Esophagus squamous epithelium (tissue), 5 donors: ENCODE measurements around the gene GJB5. TPM values are rescaled to one million over a fixed set of nuclear protein-coding genes. Genes with fewer than 3 reads are reported as not detected.

Source experiments
- DNase-seq: peaks from one replicate; lab custom pipeline; 2025; lab: John Stamatoyannopoulos, UW
- H3K27ac ChIP-seq, 4 donors: fragments of 200-600 bp; sonication (generic); one replicate each; pipeline ENCODE4 v1.5.1; 2016 to 2019; ENCODE audit warnings: mild to moderate bottlenecking in 1 of 4
- H3K27me3 ChIP-seq, 4 donors: fragments of 200-600 bp; sonication (generic); 1 replicate in 3 of 4; 2 replicates in 1 of 4; pipeline versions ENCODE4 v1.5.1 to v1.6.0; 2017 to 2021; ENCODE audit warnings: antibody characterized with exemption in 1 of 4
- H3K36me3 ChIP-seq, 3 donors: fragments of 200-600 bp; sonication (generic); one replicate each; pipeline ENCODE4 v1.5.1; 2016 to 2019
- H3K4me1 ChIP-seq, 3 donors: fragments of 200-600 bp; sonication (generic); one replicate each; pipeline ENCODE4 v1.5.1; 2017 to 2019
- H3K4me3 ChIP-seq, 4 donors: fragments of 200-600 bp; sonication (generic); 1 replicate in 3 of 4; 2 replicates in 1 of 4; pipeline ENCODE4 v1.5.1; 2016 to 2019; ENCODE audit warnings: mild to moderate bottlenecking in 2 of 4, moderate library complexity in 1 of 4
- H3K9me3 ChIP-seq, 3 donors: fragments of 200-600 bp; sonication (generic); one replicate each; pipeline ENCODE4 v1.5.1; 2016 to 2019
- CTCF ChIP-seq, 6 experiments: fragments of 450-650 bp in 4 of 6; fragments of 200-600 bp in 2 of 6; sonication (generic) in 2 of 6; IDR thresholded peaks; one replicate each; pipeline ENCODE4 v1.5.1; 2016 to 2019; ENCODE audit warnings: antibody characterized with exemption in 6 of 6, mild to moderate bottlenecking in 4 of 6, moderate library complexity in 4 of 6
- POLR2A ChIP-seq, 4 donors: fragments of 450-650 bp; IDR thresholded peaks; one replicate each; pipeline ENCODE4 v1.6.1; 2017; ENCODE audit warnings: antibody characterized with exemption in 4 of 4, mild to moderate bottlenecking in 4 of 4, moderate library complexity in 3 of 4
- WGBS, 2 donors: methylation state at CpG; one replicate each; pipeline ENCODE4 v1.1.5; 2018; 5-methylcytosine and 5-hydroxymethylcytosine counted together
- intact Hi-C: fragments of 100-400 bp; cut with DNase I; formaldehyde crosslinking; loops from one replicate; pipeline ENCODE4 v1.15.0; 2022
- total RNA-seq, 4 donors: library from RNA; depleted of rRNA; stranded (reverse); fragments of >200 nt; gene quantifications; one replicate each; pipeline ENCODE4 v1.1.0, GENCODE V29; 2016
- donor health status: DM: yes; HTN: yes; CAD: no.

GJB5 gene
- total RNA-seq, 4 donors from 2014 or later, result 91.7 to 123 (median 104) TPM

DNA sequence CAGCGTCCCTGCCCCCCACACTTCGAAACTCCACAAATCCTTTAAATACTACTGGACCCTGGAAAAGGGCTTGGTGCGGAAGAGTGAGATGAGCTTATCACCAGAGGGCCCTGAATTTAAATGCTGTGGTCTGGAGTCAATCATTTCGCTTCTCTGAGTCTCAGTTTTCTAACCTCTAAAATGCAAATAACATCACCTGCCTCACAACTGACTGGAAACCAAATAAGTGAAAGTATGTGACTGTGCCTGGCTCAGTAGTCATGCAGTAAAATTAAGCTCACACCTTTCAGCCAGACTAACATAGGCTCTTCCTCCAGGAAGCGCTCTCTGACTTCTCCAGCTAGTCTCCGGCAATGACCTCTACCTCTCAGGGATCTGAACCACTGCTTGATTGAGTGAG is 42.1 kb downstream of the GJB5 start:
- H3K27me3 ChIP-seq, result peaks cover 0 to 20% (median 4%) of the 10 kb centered on the region in 4 donors
- H3K36me3 ChIP-seq, result no peaks in the 10 kb centered on the region
- peak overlapping the region in 2 of 4 donors; percentile 44 to 65 for H3K4me3 ChIP-seq
- no peak overlapping the region for H3K27ac ChIP-seq
- intact Hi-C loops, result no loop called here
- no peaks in the 10 kb centered on the region for H3K9me3 ChIP-seq
- WGBS, 2 donors, result 79 to 84% methylated on average over 4 to 6 of the region's 6 CpGs
- no peak for TF ChIP-seq POLR2A (IDR thresholded peaks at IDR 0.05)
- TF ChIP-seq CTCF (IDR thresholded peaks at IDR 0.05), result no peak
- no peak for DNase-seq
- peaks cover 7 to 24% (median 13%) of the 10 kb centered on the region in 3 donors for H3K4me1 ChIP-seq

GRCh38 chr1:34800214-34800613 is 45.4 kb downstream of the GJB5 start:
- H3K9me3 ChIP-seq, result no peaks in the 10 kb centered on the region
- TF ChIP-seq POLR2A (IDR thresholded peaks at IDR 0.05) (no peak), CTCF (IDR thresholded peaks at IDR 0.05) (no peak)
- no peaks in the 10 kb centered on the region for H3K4me1 ChIP-seq
- H3K27ac ChIP-seq, result no peak overlapping the region
- no peak overlapping the region for H3K4me3 ChIP-seq
- no peak for DNase-seq
- no peaks in the 10 kb centered on the region for H3K36me3 ChIP-seq
- 74 to 85% methylated on average over 6 of the region's 6 CpGs for WGBS, 2 donors
- intact Hi-C loops, result no loop called here
- no peaks in the 10 kb centered on the region for H3K27me3 ChIP-seq

- TF ChIP-seq POLR2A (IDR thresholded peaks at IDR 0.05) (no peak), CTCF (IDR thresholded peaks at IDR 0.05) (no peak)
- Histone ChIP-seq H3K9me3 (no peaks in the 10 kb centered on the region), H3K4me1 (no peaks in the 10 kb centered on the region), H3K36me3 (no peaks in the 10 kb centered on the region), H3K27ac (no peak overlapping the region), H3K4me3 (no peak overlapping the region), H3K27me3 (no peaks in the 10 kb centered on the region)
- intact Hi-C loops, result no loop called here
- WGBS, 2 donors, result 86 to 94% methylated on average over 3 of the region's 3 CpGs
- no peak for DNase-seq
Measured at GRCh38 chr1:34803770-34804169, 48.9 kb downstream of the GJB5 start.

GRCh38 chr1:34806396-34806795 is 51.5 kb downstream of the GJB5 start:
- no peak for DNase-seq
- WGBS, 2 donors, result 44 to 50% methylated on average over 2 to 3 of the region's 3 CpGs
- no peaks in the 10 kb centered on the region for H3K9me3 ChIP-seq
- no peak overlapping the region for H3K4me3 ChIP-seq
- no peaks in the 10 kb centered on the region for H3K4me1 ChIP-seq
- no peak overlapping the region for H3K27ac ChIP-seq
- no peaks in the 10 kb centered on the region for H3K36me3 ChIP-seq
- intact Hi-C loops, result no loop called here
- no peaks in the 10 kb centered on the region for H3K27me3 ChIP-seq
- TF ChIP-seq CTCF (IDR thresholded peaks at IDR 0.05) (no peak), POLR2A (IDR thresholded peaks at IDR 0.05) (no peak)

Other genes starting within 250 kb of the GJB5 start
- 1 to 10 TPM; 1.3 to 6.7 (median 2.2) TPM for gene GJB4, start 4.7 kb downstream of the GJB5 start, total RNA-seq
- gene GJB3, start 26.2 kb downstream of the GJB5 start, total RNA-seq, result 100 to 1,000 TPM in 2 of 4 donors, 10 to 100 TPM in 2; 82.6 to 123 (median 94.4) TPM
- gene GJA4, start 38.0 kb downstream of the GJB5 start, total RNA-seq, result 1 to 10 TPM; 2.0 to 5.0 (median 3.5) TPM
- gene SMIM12, start 104.7 kb downstream of the GJB5 start, total RNA-seq, result 10 to 100 TPM; 29.5 to 41.8 (median 36.0) TPM
- gene DLGAP3, start 174.6 kb downstream of the GJB5 start, total RNA-seq, result under 1 TPM in 2 of 4 donors, not detected in 2; 0.18 to 0.19 TPM
- gene TMEM35B, start 230.3 kb downstream of the GJB5 start, total RNA-seq, result 10 to 100 TPM in 2 of 4 donors, 1 to 10 TPM in 2; 3.3 to 28.0 (median 16.1) TPM